Mammary epithelial cell (primary cell): ENCODE results near the gene TNS1.

ENCODE experiments used
- CTCF ChIP-seq, 2 donors: IDR thresholded peaks in 1 of 2; conservative IDR thresholded peaks in 1 of 2; 2 replicates each; pipeline ENCODE4 v1.5.1; 2011 to 2012; ENCODE audit warnings: inconsistent platforms in 2 of 2, low read length in 2 of 2, mild to moderate bottlenecking in 2 of 2, control low read depth in 1 of 2, low read depth in 1 of 2; ENCODE audit not compliant: insufficient read depth in 1 of 2; ENCODE audit errors: extremely low read depth in 1 of 2
- EZH2 ChIP-seq: IDR thresholded peaks from 2 replicates; pipeline ENCODE4 v1.6.1; 2012; ENCODE audit warnings: low read length, inconsistent platforms, borderline replicate concordance

GRCh38 chr2:217797661-217798069 lies 205.1 kb downstream of the TNS1 start:
- TF ChIP-seq CTCF (conservative IDR thresholded peaks at IDR 0.05 in 1 of 2, IDR thresholded peaks at IDR 0.05 in 1 of 2; ENCODE audit: extremely low read depth in 1 of 2, insufficient read depth in 1 of 2, low read depth in 1 of 2, low read length in 2 of 2) (no peak), EZH2 (no peak)
